Measurements from ENCODE around the gene GOLGA1. TPM values are rescaled to one million over a fixed set of nuclear protein-coding genes. Genes with fewer than 3 reads are reported as not detected.

GOLGA1 gene
- polyA plus RNA-seq, 1 of the 3 experiments (the other 2 are of a cell fraction): 10.0 TPM

- TF ChIP-seq RCOR1 (IDR thresholded peaks at IDR 0.05; ENCODE audit: low read length) (no peak), MAX (IDR thresholded peaks at IDR 0.05; ENCODE audit: low read depth) (no peak), RXRA (IDR thresholded peaks at IDR 0.05; ENCODE audit: borderline replicate concordance, low read depth) (no peak)
These were observed 96.6 kb downstream of the GOLGA1 start (continued) for GRCh38 chr9:124844291-124844690.

- Histone ChIP-seq H3F3A (replicated peaks; ENCODE audit: insufficient read depth) (no peaks in the 10 kb centered on the region), H3K9ac (no peak overlapping the region), H4K20me1 (ENCODE audit: insufficient read depth) (no peaks in the 10 kb centered on the region), H3K9me3 (no peaks in the 10 kb centered on the region), H3K79me2 (ENCODE audit: insufficient read depth) (no peaks in the 10 kb centered on the region), H3K27me3 (ENCODE audit: insufficient read depth) (no peaks in the 10 kb centered on the region), H2AFZ (ENCODE audit: low read depth) (no peak overlapping the region), H3K36me3 (replicated peaks in 1 of 2; ENCODE audit: control insufficient read depth in 1 of 2, insufficient read depth in 2 of 2, low read length in 1 of 2) (no peaks in the 10 kb centered on the region), H3K4me3 (ENCODE audit: low read depth in 2 of 2, low read length in 1 of 2) (no peak overlapping the region), H3K27ac (ENCODE audit: low read depth in 2 of 2, low read length in 1 of 2) (no peak overlapping the region), H3K4me2 (no peak overlapping the region), H3K9me2 (no peaks in the 10 kb centered on the region), H3K4me1 (ENCODE audit: control insufficient read depth in 1 of 2, insufficient read depth in 2 of 2, low read depth in 1 of 2, low read length in 1 of 2) (no peaks in the 10 kb centered on the region)
- TF ChIP-seq TCF12 (IDR thresholded peaks at IDR 0.05): no peak
- no peak for TF ChIP-seq TAF1 (IDR thresholded peaks at IDR 0.05; ENCODE audit: borderline replicate concordance, low read depth, low read length)
- ChIA-PET CTCF (interaction anchor here (20.2 to 33.6 kb wide), 2 partner anchors 10 to 68 kb away, joined by 353 to 1436 read pairs; partner anchors contain the start of genes NR6A1, OLFML2A and WDR38), POLR2A (interaction anchor here (0.5 to 1.6 kb wide), 2 partner anchors 18 to 74 kb away, joined by 3 to 5 read pairs; partner anchors contain the start of genes ARPC5L and RPL35)
- 91% methylated on average over 9 of the region's 11 CpGs for WGBS (ENCODE audit: low lambda C conversion rate)
- DNase-seq: no peak
These were observed 97.3 kb downstream of the GOLGA1 start for GRCh38 chr9:124843456-124844034.

DNA sequence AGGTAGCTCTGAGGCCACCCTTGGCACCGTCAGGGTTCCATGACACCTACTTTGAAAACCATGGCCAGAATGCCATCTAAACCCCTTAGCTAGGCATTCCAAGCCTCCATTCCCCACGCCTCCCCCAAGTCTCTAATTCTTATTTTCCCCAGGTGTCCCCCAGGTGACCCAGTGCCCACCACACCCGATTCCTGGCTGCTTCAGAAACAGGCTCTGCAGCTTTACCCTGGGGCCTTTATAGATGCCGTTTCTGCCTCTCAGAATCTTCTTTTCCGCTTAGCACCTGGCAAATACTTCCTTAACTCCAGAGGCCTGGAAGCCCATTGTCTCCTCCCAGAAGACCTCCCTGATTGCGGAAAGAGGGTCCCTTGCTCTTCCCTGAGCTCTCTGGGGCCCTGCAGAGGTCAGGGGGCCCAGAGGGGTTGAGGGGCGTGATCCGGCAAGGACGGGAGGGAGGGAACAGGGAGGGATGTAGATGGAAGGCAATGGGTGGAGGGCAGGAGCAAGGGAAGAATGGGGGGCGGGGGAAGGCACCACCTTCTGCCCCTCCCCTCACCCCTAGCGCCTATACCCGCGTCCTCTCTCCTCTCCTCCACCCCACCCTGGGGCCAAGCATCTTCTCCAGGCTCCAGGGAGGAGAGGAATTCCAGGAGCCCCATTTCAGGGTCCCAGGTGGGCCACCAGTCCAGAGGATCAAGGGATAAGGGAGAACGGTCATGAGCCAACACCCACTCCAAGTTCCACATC is 99.6 kb downstream of the GOLGA1 start:
- WGBS (ENCODE audit: low lambda C conversion rate): 91% methylated on average over 14 of the region's 14 CpGs
- H3K9ac ChIP-seq: no peak overlapping the region
- no peak overlapping the region for H2AFZ ChIP-seq (ENCODE audit: low read depth)
- H3K4me2 ChIP-seq: no peak overlapping the region
- H3K4me1 ChIP-seq (ENCODE audit: control insufficient read depth in 1 of 2, insufficient read depth in 2 of 2, low read depth in 1 of 2, low read length in 1 of 2): no peaks in the 10 kb centered on the region
- no peak for DNase-seq
- H3K79me2 ChIP-seq (ENCODE audit: insufficient read depth): no peaks in the 10 kb centered on the region
- H3K36me3 ChIP-seq (replicated peaks in 1 of 2; ENCODE audit: control insufficient read depth in 1 of 2, insufficient read depth in 2 of 2, low read length in 1 of 2): no peaks in the 10 kb centered on the region
- no peaks in the 10 kb centered on the region for H4K20me1 ChIP-seq (ENCODE audit: insufficient read depth)
- no peaks in the 10 kb centered on the region for H3K9me3 ChIP-seq
- H3F3A ChIP-seq (replicated peaks; ENCODE audit: insufficient read depth): no peaks in the 10 kb centered on the region
- CTCF ChIA-PET: interaction anchor here (0.6 to 33.6 kb wide), 15 partner anchors 11 to 1151 kb away, joined by 3 to 1436 read pairs (median 4); partner anchors contain the start of genes NR6A1, OLFML2A and WDR38
- POLR2A ChIA-PET: no interaction called here
- TF ChIP-seq EZH2phosphoT487 (IDR thresholded peaks at IDR 0.05; ENCODE audit: borderline replicate concordance, low read depth): no peak
- no peak for TF ChIP-seq RFX5 (IDR thresholded peaks at IDR 0.05; ENCODE audit: low read length)
- TF ChIP-seq USF2 (IDR thresholded peaks at IDR 0.05; ENCODE audit: borderline replicate concordance, low read depth, low read length): no peak
- TF ChIP-seq TAF1 (IDR thresholded peaks at IDR 0.05; ENCODE audit: borderline replicate concordance, low read depth, low read length): no peak
- no peak for TF ChIP-seq NFIC (IDR thresholded peaks at IDR 0.05; ENCODE audit: borderline replicate concordance)
- no peak for TF ChIP-seq RAD21 (IDR thresholded peaks at IDR 0.05; ENCODE audit: low read length)
- no peak for TF ChIP-seq CHD2 (IDR thresholded peaks at IDR 0.05; ENCODE audit: low read length, partially characterized antibody)
- no peak for TF ChIP-seq EP300 (IDR thresholded peaks at IDR 0.05; ENCODE audit: borderline replicate concordance in 1 of 2, low read depth in 1 of 2, low read length in 1 of 2)
- TF ChIP-seq POLR2AphosphoS5 (IDR thresholded peaks at IDR 0.05; ENCODE audit: low read depth, low read length): no peak
- no peak for TF ChIP-seq ZBTB33 (IDR thresholded peaks at IDR 0.05; ENCODE audit: borderline replicate concordance, low read depth)
- no peak for TF ChIP-seq TCF12 (IDR thresholded peaks at IDR 0.05)
- no peak for TF ChIP-seq FOXJ3 (CRISPR knock-in tag; IDR thresholded peaks at IDR 0.05)
- TF ChIP-seq FOXM1 (IDR thresholded peaks at IDR 0.05; ENCODE audit: low read depth): no peak
- no peak overlapping the region for H3K4me3 ChIP-seq (ENCODE audit: low read depth in 2 of 2, low read length in 1 of 2)
- no peak overlapping the region for H3K27ac ChIP-seq (ENCODE audit: low read depth in 2 of 2, low read length in 1 of 2)
- H3K9me2 ChIP-seq: no peaks in the 10 kb centered on the region
- no peaks in the 10 kb centered on the region for H3K27me3 ChIP-seq (ENCODE audit: insufficient read depth)
